ENCODE results near the gene ERLEC1.

GRCh38 chr2:53768242-53768542, 18.7 kb upstream of the ERLEC1 start:
- TF ChIP-seq CTCF (IDR thresholded peaks at IDR 0.05) (no peak), SMC3 (IDR thresholded peaks at IDR 0.05) (no peak), JUNB (IDR thresholded peaks at IDR 0.05) (no peak)
- TF ChIP-seq, protein P1, sequence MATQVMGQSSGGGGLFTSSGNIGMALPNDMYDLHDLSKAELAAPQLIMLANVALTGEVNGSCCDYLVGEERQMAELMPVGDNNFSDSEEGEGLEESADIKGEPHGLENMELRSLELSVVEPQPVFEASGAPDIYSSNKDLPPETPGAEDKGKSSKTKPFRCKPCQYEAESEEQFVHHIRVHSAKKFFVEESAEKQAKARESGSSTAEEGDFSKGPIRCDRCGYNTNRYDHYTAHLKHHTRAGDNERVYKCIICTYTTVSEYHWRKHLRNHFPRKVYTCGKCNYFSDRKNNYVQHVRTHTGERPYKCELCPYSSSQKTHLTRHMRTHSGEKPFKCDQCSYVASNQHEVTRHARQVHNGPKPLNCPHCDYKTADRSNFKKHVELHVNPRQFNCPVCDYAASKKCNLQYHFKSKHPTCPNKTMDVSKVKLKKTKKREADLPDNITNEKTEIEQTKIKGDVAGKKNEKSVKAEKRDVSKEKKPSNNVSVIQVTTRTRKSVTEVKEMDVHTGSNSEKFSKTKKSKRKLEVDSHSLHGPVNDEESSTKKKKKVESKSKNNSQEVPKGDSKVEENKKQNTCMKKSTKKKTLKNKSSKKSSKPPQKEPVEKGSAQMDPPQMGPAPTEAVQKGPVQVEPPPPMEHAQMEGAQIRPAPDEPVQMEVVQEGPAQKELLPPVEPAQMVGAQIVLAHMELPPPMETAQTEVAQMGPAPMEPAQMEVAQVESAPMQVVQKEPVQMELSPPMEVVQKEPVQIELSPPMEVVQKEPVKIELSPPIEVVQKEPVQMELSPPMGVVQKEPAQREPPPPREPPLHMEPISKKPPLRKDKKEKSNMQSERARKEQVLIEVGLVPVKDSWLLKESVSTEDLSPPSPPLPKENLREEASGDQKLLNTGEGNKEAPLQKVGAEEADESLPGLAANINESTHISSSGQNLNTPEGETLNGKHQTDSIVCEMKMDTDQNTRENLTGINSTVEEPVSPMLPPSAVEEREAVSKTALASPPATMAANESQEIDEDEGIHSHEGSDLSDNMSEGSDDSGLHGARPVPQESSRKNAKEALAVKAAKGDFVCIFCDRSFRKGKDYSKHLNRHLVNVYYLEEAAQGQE (IDR thresholded peaks at IDR 0.05), result no peak
